ENCODE data around the gene SMYD3. TPM values are rescaled to one million over a fixed set of nuclear protein-coding genes. Genes with fewer than 3 reads are reported as not detected.

The SMYD3 gene
- total and polyA plus RNA-seq, 9 donors: 10.8 to 24.0 (median 13.7) TPM

DNA sequence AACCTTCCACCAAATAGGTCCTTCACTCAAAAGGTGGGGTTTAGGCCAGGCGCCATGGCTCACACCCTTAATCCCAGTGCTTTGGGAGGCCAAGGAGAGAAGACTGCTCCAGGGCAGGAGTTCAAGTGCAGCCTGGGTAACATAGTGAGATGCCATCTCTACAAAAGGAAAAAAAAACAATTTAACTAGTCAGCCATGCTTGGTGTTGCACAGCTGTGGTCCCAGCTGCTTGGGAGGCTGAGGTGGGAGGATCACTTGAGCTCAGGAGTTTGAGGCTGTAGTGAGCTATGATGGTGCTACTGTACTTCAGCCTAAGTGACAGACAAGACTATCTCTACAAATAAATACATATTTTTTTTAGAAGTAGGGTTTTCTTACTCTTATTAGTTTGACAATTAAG, 734.8 kb downstream of the SMYD3 start:
- no peak for DNase-seq
- Histone ChIP-seq H3K36me3 (no peaks in the 10 kb centered on the region), H3K27me3 (no peaks in the 10 kb centered on the region), H3K4me3 (no peak overlapping the region), H3K27ac (no peak overlapping the region), H3K9me3 (no peaks in the 10 kb centered on the region), H3K4me1 (ENCODE audit: insufficient read depth) (peaks cover 1% of the 10 kb centered on the region)
- TF ChIP-seq, protein P1, sequence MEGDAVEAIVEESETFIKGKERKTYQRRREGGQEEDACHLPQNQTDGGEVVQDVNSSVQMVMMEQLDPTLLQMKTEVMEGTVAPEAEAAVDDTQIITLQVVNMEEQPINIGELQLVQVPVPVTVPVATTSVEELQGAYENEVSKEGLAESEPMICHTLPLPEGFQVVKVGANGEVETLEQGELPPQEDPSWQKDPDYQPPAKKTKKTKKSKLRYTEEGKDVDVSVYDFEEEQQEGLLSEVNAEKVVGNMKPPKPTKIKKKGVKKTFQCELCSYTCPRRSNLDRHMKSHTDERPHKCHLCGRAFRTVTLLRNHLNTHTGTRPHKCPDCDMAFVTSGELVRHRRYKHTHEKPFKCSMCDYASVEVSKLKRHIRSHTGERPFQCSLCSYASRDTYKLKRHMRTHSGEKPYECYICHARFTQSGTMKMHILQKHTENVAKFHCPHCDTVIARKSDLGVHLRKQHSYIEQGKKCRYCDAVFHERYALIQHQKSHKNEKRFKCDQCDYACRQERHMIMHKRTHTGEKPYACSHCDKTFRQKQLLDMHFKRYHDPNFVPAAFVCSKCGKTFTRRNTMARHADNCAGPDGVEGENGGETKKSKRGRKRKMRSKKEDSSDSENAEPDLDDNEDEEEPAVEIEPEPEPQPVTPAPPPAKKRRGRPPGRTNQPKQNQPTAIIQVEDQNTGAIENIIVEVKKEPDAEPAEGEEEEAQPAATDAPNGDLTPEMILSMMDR (IDR thresholded peaks at IDR 0.05): no peak
- no peak for TF ChIP-seq POLR2A (IDR thresholded peaks at IDR 0.05)
- TF ChIP-seq EP300 (IDR thresholded peaks at IDR 0.05): no peak
- WGBS, 3 donors: 96 to 100% (median 97%) methylated on average over 1 of the region's 1 CpG
- intact Hi-C loops (cut with DNase I): no loop called here

DNA sequence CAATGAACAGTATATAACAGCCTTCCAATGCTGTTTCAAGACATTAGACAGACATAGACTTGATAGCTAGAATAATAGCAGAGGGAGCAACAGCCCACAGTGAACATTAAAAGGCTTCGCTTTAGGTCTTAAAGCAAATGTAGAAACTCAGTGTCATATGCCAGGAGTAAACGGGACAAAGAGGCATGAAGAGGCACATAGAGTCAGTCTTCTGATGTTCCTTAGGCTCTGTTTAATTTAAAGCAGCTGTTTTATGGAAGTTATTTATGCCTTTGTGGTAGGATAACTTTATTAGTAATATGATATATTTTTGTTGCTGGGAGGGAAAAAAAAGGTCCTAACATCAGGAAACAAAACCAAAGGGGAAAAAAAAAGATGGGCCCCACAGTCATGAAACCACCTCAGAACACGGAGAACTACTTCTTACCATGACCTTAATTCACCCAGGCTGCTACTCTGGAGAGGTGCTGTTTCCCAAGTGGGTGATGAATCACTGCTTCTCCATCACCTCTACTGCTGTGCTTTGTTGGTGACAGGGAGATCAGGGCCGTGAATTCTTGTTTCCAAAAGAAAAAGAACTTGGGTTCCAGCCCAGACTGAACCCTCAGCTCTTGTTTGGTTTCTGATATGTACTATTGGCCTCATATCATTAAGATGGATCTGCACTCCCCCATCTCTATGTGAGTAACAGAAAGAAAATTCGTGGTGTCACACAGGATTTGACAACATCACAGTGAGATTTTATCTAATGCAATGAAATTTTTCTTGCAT, 735.4 kb downstream of the SMYD3 start:
- no peaks in the 10 kb centered on the region for H3K36me3 ChIP-seq
- H3K27me3 ChIP-seq: no peaks in the 10 kb centered on the region
- H3K4me3 ChIP-seq: no peak overlapping the region
- no peaks in the 10 kb centered on the region for H3K9me3 ChIP-seq
- TF ChIP-seq EP300 (IDR thresholded peaks at IDR 0.05) (no peak), POLR2A (IDR thresholded peaks at IDR 0.05) (no peak)
- TF ChIP-seq, protein P1 (IDR thresholded peaks at IDR 0.05): no peak
- H3K4me1 ChIP-seq (ENCODE audit: insufficient read depth): peaks cover 1% of the 10 kb centered on the region
- 33 to 35% (median 34%) methylated on average over 5 of the region's 5 CpGs for WGBS, 3 donors
- intact Hi-C loops (cut with DNase I): no loop called here
- no peak for DNase-seq
- no peak overlapping the region for H3K27ac ChIP-seq

DNA sequence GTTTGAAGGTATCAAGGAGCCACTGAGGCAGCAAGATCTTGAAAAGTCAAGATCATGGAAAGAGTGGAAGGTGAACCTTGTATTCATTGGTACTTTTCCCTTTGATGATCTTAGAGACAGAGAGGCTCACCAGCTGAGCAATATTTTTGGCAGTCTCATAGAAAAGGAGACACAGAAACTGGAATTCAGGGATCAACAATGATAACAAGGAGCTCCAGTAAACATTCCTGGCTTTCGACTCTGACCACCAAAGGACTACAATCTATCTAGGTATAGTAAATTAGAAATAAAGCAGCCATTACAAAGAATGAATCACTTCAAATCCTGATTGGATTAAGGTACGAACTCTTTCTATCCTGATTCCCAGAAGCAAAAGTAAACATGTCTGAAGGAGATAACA, 736.9 kb downstream of the SMYD3 start:
- Histone ChIP-seq H3K27ac (no peak overlapping the region), H3K36me3 (no peaks in the 10 kb centered on the region), H3K4me3 (no peak overlapping the region), H3K27me3 (no peaks in the 10 kb centered on the region), H3K9me3 (no peaks in the 10 kb centered on the region), H3K4me1 (ENCODE audit: insufficient read depth) (peaks cover 1% of the 10 kb centered on the region)
- intact Hi-C loops (cut with DNase I): no loop called here
- 55 to 63% (median 56%) methylated on average over 2 of the region's 2 CpGs for WGBS, 3 donors
- no peak for DNase-seq
- TF ChIP-seq, protein P1 (IDR thresholded peaks at IDR 0.05): no peak
- TF ChIP-seq EP300 (IDR thresholded peaks at IDR 0.05) (no peak), POLR2A (IDR thresholded peaks at IDR 0.05) (no peak)

DNA sequence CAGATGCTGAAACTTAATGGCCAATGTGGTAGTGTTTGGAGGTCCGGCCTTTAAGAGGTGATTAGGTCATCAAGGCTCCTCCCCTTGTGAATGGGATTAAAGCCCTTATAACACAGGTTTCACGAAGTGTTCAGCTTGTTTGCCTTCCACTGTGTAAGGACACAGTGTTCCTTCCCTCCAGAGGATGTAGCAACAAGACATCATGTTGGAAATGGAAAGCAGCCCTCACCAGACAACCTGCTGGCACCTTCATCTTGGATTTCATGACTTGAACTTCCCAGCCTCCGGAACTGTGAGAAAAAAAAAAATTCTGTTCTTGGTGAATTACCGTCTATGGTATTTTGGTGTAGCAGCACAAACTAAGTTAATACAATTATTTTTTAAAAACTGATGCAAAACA, 738.5 kb downstream of the SMYD3 start:
- no peaks in the 10 kb centered on the region for H3K27me3 ChIP-seq
- TF ChIP-seq POLR2A (IDR thresholded peaks at IDR 0.05): no peak
- no peak for TF ChIP-seq EP300 (IDR thresholded peaks at IDR 0.05)
- TF ChIP-seq, protein P1 (IDR thresholded peaks at IDR 0.05): no peak

More for the DNA sequence above, 738.5 kb downstream of the SMYD3 start:
- Histone ChIP-seq H3K36me3 (no peaks in the 10 kb centered on the region), H3K27ac (no peak overlapping the region), H3K4me1 (ENCODE audit: insufficient read depth) (peaks cover 1% of the 10 kb centered on the region), H3K4me3 (no peak overlapping the region), H3K9me3 (no peaks in the 10 kb centered on the region)
- no peak for DNase-seq
- 89 to 93% (median 89%) methylated on average over 4 of the region's 4 CpGs for WGBS, 3 donors
- intact Hi-C loops (cut with DNase I): no loop called here
